ENCODE results near the gene WNT6. TPM values are rescaled to one million over a fixed set of nuclear protein-coding genes. Genes with fewer than 3 reads are reported as not detected.

The WNT6 gene
- total RNA-seq, 6 experiments from 2014 or later: 0.25 TPM; not detected in 5

DNA sequence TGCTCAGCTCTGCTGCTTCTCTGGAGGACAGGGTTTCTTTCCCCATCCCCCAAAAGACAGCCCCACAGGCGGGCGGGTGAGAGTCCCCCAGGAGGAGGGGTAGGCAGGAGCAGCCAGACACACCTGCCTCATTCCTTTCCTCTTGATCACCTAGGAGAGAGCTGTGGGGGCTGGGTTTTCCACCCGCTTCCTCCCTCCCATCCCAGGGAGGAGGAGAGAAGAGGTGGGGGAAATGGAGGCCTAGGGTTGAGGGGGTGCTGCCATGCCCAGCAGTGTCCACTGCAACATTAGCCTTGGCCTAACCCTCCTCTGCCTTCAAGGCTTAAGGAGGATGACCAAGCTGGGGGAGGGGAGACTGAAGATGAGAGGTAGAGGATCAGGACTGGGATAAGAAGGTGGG lies 35.7 kb downstream of the WNT6 start:
- Histone ChIP-seq H3K4me1 (peaks cover 0 to 12% (median 0%) of the 10 kb centered on the region in 4 donors), H3K27me3 (peaks cover 0 to 42% of the 10 kb centered on the region in 2 donors), H3K9me3 (no peaks in the 10 kb centered on the region), H3K36me3 (no peaks in the 10 kb centered on the region), H3K4me3 (no peak overlapping the region), H3K27ac (no peak overlapping the region)
- ATAC-seq (no peak), DNase-seq (no peak)
- 29% methylated on average over 3 of the region's 3 CpGs for WGBS (ENCODE audit: insufficient coverage, low coverage, low lambda C conversion rate, missing lambda C conversion rate)
- TF ChIP-seq POLR2A (IDR thresholded peaks at IDR 0.05): no peak
- TF ChIP-seq, protein P1, sequence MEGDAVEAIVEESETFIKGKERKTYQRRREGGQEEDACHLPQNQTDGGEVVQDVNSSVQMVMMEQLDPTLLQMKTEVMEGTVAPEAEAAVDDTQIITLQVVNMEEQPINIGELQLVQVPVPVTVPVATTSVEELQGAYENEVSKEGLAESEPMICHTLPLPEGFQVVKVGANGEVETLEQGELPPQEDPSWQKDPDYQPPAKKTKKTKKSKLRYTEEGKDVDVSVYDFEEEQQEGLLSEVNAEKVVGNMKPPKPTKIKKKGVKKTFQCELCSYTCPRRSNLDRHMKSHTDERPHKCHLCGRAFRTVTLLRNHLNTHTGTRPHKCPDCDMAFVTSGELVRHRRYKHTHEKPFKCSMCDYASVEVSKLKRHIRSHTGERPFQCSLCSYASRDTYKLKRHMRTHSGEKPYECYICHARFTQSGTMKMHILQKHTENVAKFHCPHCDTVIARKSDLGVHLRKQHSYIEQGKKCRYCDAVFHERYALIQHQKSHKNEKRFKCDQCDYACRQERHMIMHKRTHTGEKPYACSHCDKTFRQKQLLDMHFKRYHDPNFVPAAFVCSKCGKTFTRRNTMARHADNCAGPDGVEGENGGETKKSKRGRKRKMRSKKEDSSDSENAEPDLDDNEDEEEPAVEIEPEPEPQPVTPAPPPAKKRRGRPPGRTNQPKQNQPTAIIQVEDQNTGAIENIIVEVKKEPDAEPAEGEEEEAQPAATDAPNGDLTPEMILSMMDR (IDR thresholded peaks at IDR 0.05): no peak
- intact Hi-C loops (cut with DNase I): no loop called here

DNA sequence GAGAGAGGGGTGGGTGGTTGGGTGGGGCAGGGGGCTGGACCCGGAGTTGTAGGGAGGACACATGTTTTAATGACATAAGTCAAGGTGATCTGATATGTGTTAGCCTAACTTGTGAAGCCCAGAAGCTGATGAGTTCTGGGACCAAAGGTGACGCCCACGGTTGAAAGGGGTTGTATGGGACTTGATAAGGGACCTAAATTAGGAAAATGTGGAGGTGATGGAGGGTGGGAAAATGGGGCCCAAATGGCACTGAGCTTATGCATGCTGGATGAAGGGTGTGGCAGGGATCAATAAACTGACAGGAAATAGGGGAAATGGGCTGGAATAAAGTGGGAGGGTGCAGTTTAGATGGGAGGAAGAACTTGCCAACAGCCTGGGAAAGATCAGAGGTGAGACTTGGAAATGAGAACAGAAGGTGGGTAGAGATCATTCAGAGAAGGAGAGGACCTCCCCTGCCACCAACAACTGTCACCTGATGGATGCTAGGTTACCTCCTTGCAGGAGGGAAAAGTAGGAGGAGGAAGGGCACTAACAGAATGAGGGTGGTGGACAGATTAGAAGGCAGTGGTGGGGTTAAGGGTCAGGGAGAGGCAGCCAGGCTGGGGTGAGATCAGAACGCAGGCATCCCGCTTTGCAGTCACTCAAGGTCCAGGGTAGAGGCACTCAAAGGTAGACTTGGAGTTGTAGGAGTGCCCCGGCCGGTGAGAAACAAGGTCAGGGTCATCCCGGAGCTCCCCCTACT lies 36.3 kb downstream of the WNT6 start:
- intact Hi-C loops (cut with DNase I): no loop called here
- no peak overlapping the region for H3K27ac ChIP-seq
- H3K36me3 ChIP-seq: no peaks in the 10 kb centered on the region
- H3K9me3 ChIP-seq: no peaks in the 10 kb centered on the region
- 25% methylated on average over 5 of the region's 8 CpGs for WGBS (ENCODE audit: insufficient coverage, low coverage, low lambda C conversion rate, missing lambda C conversion rate)
- DNase-seq: no peak
- no peak overlapping the region for H3K4me3 ChIP-seq
- peak in 1 of 4 donors; percentile 10 for ATAC-seq
- peaks cover 0 to 46% of the 10 kb centered on the region in 2 donors for H3K27me3 ChIP-seq
- H3K4me1 ChIP-seq: peaks cover 0 to 12% (median 0%) of the 10 kb centered on the region in 4 donors
- TF ChIP-seq POLR2A (IDR thresholded peaks at IDR 0.05): no peak
- TF ChIP-seq, protein P1 (IDR thresholded peaks at IDR 0.05): no peak

DNA sequence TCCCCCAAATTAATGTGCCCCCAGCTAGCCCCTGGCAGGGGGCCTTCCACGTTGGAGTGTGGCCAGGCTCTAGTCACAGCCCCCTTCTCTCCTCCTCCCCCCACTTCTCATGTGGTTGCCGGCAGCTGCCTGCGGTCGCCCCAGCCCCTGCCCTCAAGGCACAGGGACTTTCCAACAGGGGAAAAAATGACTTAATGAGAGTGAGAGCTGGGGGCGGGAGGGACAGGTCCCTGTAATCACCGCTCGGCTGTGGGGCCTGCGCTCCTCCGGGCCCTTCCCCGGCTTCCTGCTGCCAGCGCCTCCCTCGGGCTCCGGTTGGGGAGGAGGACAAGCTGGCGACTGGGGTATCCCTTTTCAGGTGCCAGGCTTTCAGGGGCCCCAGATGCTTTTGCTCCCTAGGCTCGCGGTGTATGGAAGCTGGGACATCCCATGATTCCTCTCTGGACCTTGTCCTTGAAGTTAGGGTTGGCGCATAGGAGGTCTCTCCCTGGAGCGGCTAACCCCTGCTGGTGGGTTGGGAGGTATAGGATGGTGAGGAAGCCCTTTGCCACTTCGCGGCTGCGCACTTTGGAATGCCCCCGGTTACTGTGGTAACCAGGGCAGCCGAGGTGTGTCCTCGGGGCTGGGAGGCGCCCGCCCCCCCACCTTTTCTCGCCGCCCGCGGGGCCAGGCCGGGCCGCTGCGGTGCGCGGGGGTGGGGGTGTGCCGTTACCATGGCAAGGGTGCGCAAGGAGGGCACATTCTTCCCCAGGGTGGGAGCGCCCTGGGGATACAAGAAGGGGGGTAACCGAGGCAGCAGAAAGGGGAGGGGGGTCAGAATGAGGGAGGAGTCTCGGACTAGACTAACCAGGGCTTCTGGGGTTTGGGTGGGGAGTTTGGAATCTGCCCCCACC lies 37.1 kb downstream of the WNT6 start:
- DNase-seq (no peak), ATAC-seq (peak in 2 of 4 donors; percentile 21 to 25)
- TF ChIP-seq POLR2A (IDR thresholded peaks at IDR 0.05): no peak
- Histone ChIP-seq H3K4me3 (no peak overlapping the region), H3K27ac (no peak overlapping the region), H3K4me1 (peaks cover 0 to 12% (median 0%) of the 10 kb centered on the region in 4 donors), H3K27me3 (peaks cover 0 to 46% of the 10 kb centered on the region in 2 donors), H3K36me3 (no peaks in the 10 kb centered on the region), H3K9me3 (no peaks in the 10 kb centered on the region)
- intact Hi-C loops (cut with DNase I): no loop called here
- WGBS (ENCODE audit: insufficient coverage, low coverage, low lambda C conversion rate, missing lambda C conversion rate): 3% methylated on average over 19 of the region's 40 CpGs

DNA sequence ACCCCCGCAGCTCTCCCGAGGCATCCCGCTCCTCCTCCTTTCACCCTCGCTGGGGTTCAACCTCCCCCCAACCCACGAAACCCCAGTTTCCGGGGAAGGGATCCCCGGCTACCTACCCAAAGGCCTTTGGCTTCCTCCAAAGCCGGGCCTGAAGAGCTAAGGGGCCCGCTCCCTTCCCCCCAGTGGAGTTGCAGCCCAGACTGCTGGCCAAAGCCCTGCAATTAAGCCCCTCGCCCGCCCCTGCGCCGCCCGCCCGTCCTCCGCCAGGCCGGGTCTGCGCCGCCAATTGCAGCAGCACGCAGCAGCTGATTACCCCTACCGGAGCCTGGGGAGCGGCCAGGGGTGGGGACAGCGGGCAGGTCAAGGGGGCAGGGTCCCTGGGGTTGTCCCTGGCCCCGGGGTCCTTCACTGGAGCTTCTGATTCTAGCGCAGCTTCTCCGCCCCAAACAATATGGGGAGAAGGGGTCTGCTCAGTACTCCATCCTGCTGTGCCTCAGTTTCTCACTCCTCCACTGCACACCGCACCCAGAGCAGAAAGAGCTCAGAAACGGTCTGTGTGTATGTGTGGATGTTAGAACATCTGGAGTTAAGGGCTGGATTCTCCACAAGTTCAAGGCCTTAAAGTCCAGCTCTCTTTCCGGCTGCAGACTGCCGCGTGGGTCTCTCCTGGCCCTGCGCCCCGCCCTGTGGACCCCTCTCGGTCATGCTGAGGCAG lies 37.9 kb downstream of the WNT6 start:
- WGBS (ENCODE audit: insufficient coverage, low coverage, low lambda C conversion rate, missing lambda C conversion rate): 5% methylated on average over 11 of the region's 34 CpGs
- ATAC-seq (no peak), DNase-seq (no peak)
- H3K27ac ChIP-seq: no peak overlapping the region
- no peaks in the 10 kb centered on the region for H3K36me3 ChIP-seq
- peaks cover 0 to 46% of the 10 kb centered on the region in 2 donors for H3K27me3 ChIP-seq
- intact Hi-C loops (cut with DNase I): no loop called here
- H3K4me3 ChIP-seq: no peak overlapping the region
- peaks cover 0 to 12% (median 0%) of the 10 kb centered on the region in 4 donors for H3K4me1 ChIP-seq
- H3K9me3 ChIP-seq: no peaks in the 10 kb centered on the region
- TF ChIP-seq, protein P1 (IDR thresholded peaks at IDR 0.05): no peak
- TF ChIP-seq POLR2A (IDR thresholded peaks at IDR 0.05): no peak
